ENCODE data around the gene ADGRD1. TPM values are rescaled to one million over a fixed set of nuclear protein-coding genes. Genes with fewer than 3 reads are reported as not detected.

The ADGRD1 gene
- total RNA-seq, 2 donors from 2014 or later = 21.3 to 37.0 TPM

DNA sequence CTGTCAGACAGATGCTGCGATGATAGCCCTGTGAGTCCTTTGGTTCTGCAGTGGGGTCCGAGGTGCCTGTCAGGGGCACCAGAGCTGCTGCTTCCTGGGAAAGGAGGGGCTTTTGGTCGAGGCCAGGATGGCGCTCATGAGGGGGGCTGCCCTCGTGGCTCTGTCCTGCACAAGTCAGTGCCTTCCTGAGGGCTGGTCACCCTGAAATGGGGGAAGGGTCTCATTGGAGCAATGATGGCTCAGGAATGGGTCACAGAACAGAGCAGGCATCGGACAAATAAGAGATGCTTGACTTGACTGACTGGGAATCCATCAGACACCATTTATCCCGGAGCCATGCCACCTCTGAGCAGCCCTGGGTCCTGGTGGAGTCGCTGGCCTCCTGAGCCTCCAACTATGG, 121.9 kb downstream of the ADGRD1 start:
- no peaks in the 10 kb centered on the region for H3K36me3 ChIP-seq
- H3K27ac ChIP-seq = no peak overlapping the region
- H3K9me3 ChIP-seq = no peaks in the 10 kb centered on the region
- H3K4me1 ChIP-seq (ENCODE audit: control insufficient read depth in 1 of 2, low read depth in 2 of 2) = no peaks in the 10 kb centered on the region
- TF ChIP-seq, protein P1, sequence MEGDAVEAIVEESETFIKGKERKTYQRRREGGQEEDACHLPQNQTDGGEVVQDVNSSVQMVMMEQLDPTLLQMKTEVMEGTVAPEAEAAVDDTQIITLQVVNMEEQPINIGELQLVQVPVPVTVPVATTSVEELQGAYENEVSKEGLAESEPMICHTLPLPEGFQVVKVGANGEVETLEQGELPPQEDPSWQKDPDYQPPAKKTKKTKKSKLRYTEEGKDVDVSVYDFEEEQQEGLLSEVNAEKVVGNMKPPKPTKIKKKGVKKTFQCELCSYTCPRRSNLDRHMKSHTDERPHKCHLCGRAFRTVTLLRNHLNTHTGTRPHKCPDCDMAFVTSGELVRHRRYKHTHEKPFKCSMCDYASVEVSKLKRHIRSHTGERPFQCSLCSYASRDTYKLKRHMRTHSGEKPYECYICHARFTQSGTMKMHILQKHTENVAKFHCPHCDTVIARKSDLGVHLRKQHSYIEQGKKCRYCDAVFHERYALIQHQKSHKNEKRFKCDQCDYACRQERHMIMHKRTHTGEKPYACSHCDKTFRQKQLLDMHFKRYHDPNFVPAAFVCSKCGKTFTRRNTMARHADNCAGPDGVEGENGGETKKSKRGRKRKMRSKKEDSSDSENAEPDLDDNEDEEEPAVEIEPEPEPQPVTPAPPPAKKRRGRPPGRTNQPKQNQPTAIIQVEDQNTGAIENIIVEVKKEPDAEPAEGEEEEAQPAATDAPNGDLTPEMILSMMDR (IDR thresholded peaks at IDR 0.05) = no peak
- H3K4me3 ChIP-seq = no peak overlapping the region
- no peaks in the 10 kb centered on the region for H3K27me3 ChIP-seq (replicated peaks; ENCODE audit: insufficient read depth)
- ATAC-seq (ENCODE audit: insufficient number of reproducible peaks, low FRiP score, low read depth) = no peak
- no peak for DNase-seq (ENCODE audit: low spot score)

DNA sequence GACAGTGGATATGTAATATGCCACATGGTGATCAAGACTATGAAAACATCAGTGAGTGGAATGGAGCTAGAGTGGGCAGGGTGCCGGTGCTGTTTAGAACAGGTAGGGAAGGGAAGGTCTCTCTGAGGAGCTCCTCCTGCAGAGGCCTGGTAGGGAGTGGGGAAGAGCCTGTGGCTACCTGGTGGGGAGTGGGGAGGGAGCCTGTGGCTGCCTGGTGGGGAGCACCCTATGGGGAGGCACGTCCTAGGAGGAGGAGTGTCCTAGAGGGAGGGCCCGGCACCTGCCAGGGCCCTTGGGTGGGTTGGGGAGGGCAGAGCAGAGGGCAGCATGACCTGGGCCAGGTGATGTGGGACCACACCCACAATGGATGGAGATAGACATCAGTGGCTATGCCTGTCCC, 122.6 kb downstream of the ADGRD1 start:
- no peaks in the 10 kb centered on the region for H3K9me3 ChIP-seq
- no peaks in the 10 kb centered on the region for H3K4me1 ChIP-seq (ENCODE audit: control insufficient read depth in 1 of 2, low read depth in 2 of 2)
- no peaks in the 10 kb centered on the region for H3K27me3 ChIP-seq (replicated peaks; ENCODE audit: insufficient read depth)
- no peak for ATAC-seq (ENCODE audit: insufficient number of reproducible peaks, low FRiP score, low read depth)
- DNase-seq (ENCODE audit: low spot score) = no peak
- H3K4me3 ChIP-seq = no peak overlapping the region
- no peaks in the 10 kb centered on the region for H3K36me3 ChIP-seq
- H3K27ac ChIP-seq = no peak overlapping the region
- TF ChIP-seq, protein P1 (IDR thresholded peaks at IDR 0.05) = no peak

DNA sequence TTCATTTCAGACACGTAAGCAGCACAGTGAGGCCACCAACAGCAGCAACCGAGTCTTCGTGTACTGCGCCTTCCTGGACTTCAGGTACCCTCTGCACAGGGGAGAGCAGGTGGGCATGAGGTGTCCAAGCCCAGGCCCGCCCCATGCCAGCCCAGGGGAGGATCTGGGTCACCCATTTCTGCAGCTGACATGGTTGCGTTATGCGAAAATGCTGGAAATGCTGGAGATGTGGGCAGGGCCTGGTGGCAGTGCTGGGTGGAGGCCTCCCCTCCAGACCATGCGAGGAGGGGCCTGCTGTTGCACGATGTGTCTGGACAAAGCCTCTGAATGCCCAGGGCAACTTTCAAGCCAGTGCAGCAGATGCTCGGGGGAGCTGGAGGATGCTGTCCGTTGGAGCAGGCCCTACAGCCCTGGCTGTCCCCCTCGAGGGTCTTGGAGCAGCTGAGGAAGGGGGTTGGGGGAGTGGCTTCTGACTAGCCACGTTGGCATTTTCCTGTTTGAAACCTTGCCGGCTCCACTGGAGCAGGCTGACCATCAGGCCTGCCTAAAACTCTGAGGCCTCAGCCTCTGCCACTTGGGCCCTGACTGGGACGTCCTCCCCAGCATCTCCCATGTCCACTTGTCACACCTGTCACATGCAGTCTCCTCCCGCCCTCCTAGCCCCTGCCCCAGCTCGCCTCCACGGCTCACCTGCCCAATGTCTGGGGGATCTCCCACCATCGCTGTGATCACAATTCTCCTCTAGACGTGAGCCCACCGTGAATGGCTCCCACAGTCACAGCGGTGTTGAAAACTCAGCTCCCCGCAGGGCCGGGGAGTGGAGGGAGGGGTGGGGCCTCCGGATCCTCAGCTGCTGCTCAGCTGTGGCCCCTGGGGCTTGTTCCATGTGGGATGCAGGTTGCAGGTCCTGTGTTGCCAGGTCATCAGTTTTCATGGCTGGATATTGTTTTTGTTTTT, 123.4 kb downstream of the ADGRD1 start:
- H3K36me3 ChIP-seq = no peaks in the 10 kb centered on the region
- no peak overlapping the region for H3K4me3 ChIP-seq
- no peak overlapping the region for H3K27ac ChIP-seq
- ATAC-seq (ENCODE audit: insufficient number of reproducible peaks, low FRiP score, low read depth) (no peak), DNase-seq (ENCODE audit: low spot score) (no peak)
- no peaks in the 10 kb centered on the region for H3K9me3 ChIP-seq
- no peaks in the 10 kb centered on the region for H3K4me1 ChIP-seq (ENCODE audit: control insufficient read depth in 1 of 2, low read depth in 2 of 2)
- no peaks in the 10 kb centered on the region for H3K27me3 ChIP-seq (replicated peaks; ENCODE audit: insufficient read depth)
- TF ChIP-seq, protein P1 (IDR thresholded peaks at IDR 0.05) = no peak

DNA sequence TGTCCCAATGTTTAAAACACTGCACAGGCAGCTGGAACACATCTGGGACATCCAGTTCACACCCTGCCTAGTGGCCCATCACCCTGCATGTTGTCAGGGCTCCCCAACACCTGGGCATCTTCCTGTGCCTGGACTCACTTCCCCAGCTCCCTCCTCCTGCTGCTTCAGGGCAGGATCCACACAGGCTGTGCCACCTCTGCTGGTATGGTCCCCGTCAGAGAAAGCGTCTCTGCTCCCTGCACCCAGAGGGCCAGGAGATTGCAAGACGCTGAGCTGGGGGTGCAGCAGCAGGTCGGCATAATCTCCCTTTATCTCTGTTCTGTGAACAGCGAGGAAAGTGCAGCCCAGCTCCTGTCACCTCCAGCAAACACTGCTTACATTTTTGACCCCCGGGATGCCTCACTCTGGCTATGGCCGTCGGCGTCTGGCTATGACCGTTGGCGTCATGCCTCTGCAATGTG, 124.3 kb downstream of the ADGRD1 start:
- ATAC-seq (ENCODE audit: insufficient number of reproducible peaks, low FRiP score, low read depth) = no peak
- Histone ChIP-seq H3K4me3 (no peak overlapping the region), H3K36me3 (no peaks in the 10 kb centered on the region), H3K27me3 (replicated peaks; ENCODE audit: insufficient read depth) (no peaks in the 10 kb centered on the region), H3K27ac (no peak overlapping the region), H3K4me1 (ENCODE audit: control insufficient read depth in 1 of 2, low read depth in 2 of 2) (no peaks in the 10 kb centered on the region), H3K9me3 (no peaks in the 10 kb centered on the region)
- TF ChIP-seq, protein P1 (IDR thresholded peaks at IDR 0.05) = no peak
- no peak for DNase-seq (ENCODE audit: low spot score)

- no peak for DNase-seq (ENCODE audit: low spot score)
- Histone ChIP-seq H3K36me3 (no peaks in the 10 kb centered on the region), H3K9me3 (no peaks in the 10 kb centered on the region), H3K4me1 (ENCODE audit: control insufficient read depth in 1 of 2, low read depth in 2 of 2) (no peaks in the 10 kb centered on the region), H3K27me3 (replicated peaks; ENCODE audit: insufficient read depth) (no peaks in the 10 kb centered on the region), H3K27ac (no peak overlapping the region), H3K4me3 (no peak overlapping the region)
- no peak for ATAC-seq (ENCODE audit: insufficient number of reproducible peaks, low FRiP score, low read depth)
- TF ChIP-seq, protein P1 (IDR thresholded peaks at IDR 0.05) = no peak
These were observed 128.8 kb downstream of the ADGRD1 start for GRCh38 chr12:131082290-131083194.
